SK-N-MC (cell line): ENCODE results near the gene ABTB2.

Source experiments
- DNase-seq: peaks from one replicate; pipeline ENCODE4 v3.0.0-alpha.2; 2011; ENCODE audit warnings: low read depth, low spot score
- H3K27ac ChIP-seq: fragments of 200-600 bp; sonication (generic); 2 replicates; pipeline ENCODE4 v1.5.1; 2016; ENCODE audit warnings: mixed run types
- H3K36me3 ChIP-seq: fragments of 200-600 bp; sonication (generic); 2 replicates; pipeline ENCODE4 v1.6.1; 2017; ENCODE audit warnings: antibody characterized with exemption, low read length, mixed read lengths; ENCODE audit not compliant: insufficient read depth
- H3K4me3 ChIP-seq: fragments of 200-600 bp; sonication (generic); 2 replicates; pipeline ENCODE4 v1.5.1; 2016
- H3K9ac ChIP-seq: fragments of 200-600 bp; sonication (generic); 2 replicates; pipeline ENCODE4 v1.8.0; 2017; ENCODE audit warnings: mixed run types, mixed read lengths; ENCODE audit not compliant: insufficient read length
- H3K9me3 ChIP-seq: fragments of 200-600 bp; sonication (generic); 2 replicates; pipeline ENCODE4 v1.6.1; 2017; ENCODE audit warnings: low read depth, mild to moderate bottlenecking, antibody characterized with exemption, low read length, moderate library complexity, mixed read lengths
- EZH2 ChIP-seq: fragments of 200-600 bp; sonication (generic); IDR thresholded peaks from one replicate; pipeline ENCODE4 v1.6.1; 2017; ENCODE audit warnings: antibody characterized with exemption
- FOXP2 ChIP-seq: optimal IDR thresholded peaks from 2 replicates; pipeline ENCODE3; 2011; ENCODE audit warnings: mild to moderate bottlenecking, moderate library complexity; ENCODE audit not compliant: insufficient read depth; ENCODE audit errors: extremely low read length, control extremely low read depth
- POLR2AphosphoS5 ChIP-seq: IDR thresholded peaks from 2 replicates; pipeline ENCODE4 v1.6.1; 2012; ENCODE audit warnings: mild to moderate bottlenecking, low read depth, low read length, borderline replicate concordance

ABTB2 gene

DNA sequence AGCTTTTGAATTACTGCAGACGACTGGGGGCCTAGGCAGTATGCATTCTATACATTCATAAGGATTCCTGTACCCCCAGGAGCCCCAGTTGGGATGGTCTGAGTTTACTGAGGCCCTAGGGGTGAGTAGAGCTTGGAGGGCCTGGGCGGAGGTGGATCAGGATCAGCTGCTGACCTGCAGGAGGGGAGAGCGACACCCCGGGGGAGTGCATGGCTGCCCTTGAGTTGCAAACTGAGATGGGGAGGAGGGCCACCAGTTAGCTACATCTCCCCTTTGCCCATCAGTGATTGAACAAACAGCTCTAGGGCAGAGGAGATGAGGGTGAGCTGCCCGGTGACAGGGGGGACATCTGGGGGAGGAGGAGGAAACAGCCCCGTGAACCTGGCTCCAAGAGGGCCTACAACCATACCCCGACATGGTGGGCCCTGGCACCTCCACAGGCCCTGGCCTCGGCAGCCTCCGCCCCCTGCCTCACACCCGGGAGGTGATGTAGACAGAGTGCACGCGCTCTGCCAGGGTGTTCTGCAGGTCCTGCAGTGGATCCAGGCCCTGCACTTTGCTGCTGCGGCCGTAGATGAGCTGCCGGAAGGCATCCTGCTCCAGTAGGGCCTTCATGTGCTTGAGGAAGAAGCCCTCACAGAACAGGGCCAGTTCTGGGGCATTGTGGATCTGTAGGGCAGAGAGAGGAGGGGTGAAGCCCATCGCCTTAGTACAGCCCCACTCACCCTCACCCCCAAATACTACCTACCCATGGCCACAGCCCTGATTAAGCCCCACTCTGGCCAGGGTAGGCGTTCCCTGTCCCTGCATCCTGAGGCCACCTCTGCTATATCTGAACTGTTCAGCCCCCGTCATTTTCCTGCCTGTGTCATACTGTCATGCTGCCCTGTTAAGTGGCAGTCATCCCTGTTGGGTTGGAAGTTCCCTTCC is 205.6 kb downstream of the ABTB2 start:
- peaks cover 63% of the 10 kb centered on the region for H3K36me3 ChIP-seq
- TF ChIP-seq EZH2 (no peak), FOXP2 (no peak), POLR2AphosphoS5 (no peak; the same call in 1 of the 2 replicates)
- DNase-seq, result no peak
- H3K4me3 ChIP-seq, result no peak overlapping the region
- no peak overlapping the region for H3K27ac ChIP-seq
- no peaks in the 10 kb centered on the region for H3K9me3 ChIP-seq
- H3K9ac ChIP-seq, result no peak overlapping the region

DNA sequence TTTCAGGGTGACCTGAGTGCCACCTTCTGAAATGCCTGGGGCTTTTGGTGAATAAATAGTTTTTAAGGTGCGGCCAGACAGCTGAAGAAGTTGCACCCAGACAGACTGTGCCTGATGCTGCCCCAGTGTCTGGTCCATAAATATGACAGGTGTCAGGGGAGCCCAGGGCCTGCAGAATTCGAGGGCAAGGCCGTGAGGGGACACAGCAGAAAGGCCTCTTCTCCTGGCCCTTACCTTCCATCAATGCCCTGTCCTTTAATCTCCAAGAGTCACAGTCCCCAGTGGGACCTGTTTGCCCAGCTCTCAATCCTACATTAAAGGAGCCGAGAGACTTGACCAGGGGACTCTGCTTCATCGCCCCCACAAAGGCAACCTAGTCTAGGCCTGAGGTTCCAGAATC is 206.6 kb downstream of the ABTB2 start:
- no peak for DNase-seq
- no peak overlapping the region for H3K4me3 ChIP-seq
- H3K27ac ChIP-seq, result no peak overlapping the region; the same call in none of the 2 replicates
- H3K36me3 ChIP-seq, result peaks cover 73% of the 10 kb centered on the region
- no peaks in the 10 kb centered on the region for H3K9me3 ChIP-seq
- no peak overlapping the region for H3K9ac ChIP-seq
- TF ChIP-seq FOXP2 (no peak), POLR2AphosphoS5 (no peak), EZH2 (no peak)

DNA sequence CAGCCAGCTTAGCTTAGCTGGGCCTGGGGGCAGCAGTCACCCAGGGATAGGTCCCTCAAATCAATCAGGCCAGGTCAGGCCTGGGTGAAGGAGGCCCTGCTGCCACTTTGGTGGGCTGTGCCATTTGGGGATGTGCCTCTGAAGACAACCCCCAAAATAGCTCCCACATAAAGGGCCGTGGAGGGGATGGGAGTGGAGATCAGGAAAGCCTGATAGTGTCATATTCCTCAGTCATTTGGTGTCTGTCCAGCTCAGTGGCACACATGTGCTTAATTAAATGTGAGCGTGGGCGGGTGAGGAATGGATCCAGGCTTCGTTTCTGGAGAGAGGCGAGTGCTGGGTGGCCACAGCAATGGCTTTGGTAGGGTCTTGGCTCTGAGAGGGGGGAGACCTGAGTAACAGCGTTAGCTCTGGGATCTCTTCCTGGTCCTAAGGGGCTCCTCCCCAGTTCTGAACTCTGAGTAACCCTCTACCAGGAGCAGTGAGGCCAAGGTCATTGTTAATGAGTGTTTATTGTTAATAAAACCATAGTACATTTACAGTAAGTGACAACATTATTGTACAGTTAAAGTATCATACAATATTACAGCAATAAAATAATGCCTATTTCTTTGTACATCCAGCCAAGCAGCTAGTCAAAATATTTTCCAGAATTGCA is 207.2 kb downstream of the ABTB2 start:
- no peaks in the 10 kb centered on the region for H3K9me3 ChIP-seq
- DNase-seq, result no peak
- TF ChIP-seq FOXP2 (no peak), POLR2AphosphoS5 (no peak), EZH2 (no peak)
- no peak overlapping the region for H3K9ac ChIP-seq
- no peak overlapping the region for H3K4me3 ChIP-seq
- H3K27ac ChIP-seq, result peak overlapping the region; percentile 59; the same call in 1 of the 2 replicates
- peaks cover 78% of the 10 kb centered on the region for H3K36me3 ChIP-seq

DNA sequence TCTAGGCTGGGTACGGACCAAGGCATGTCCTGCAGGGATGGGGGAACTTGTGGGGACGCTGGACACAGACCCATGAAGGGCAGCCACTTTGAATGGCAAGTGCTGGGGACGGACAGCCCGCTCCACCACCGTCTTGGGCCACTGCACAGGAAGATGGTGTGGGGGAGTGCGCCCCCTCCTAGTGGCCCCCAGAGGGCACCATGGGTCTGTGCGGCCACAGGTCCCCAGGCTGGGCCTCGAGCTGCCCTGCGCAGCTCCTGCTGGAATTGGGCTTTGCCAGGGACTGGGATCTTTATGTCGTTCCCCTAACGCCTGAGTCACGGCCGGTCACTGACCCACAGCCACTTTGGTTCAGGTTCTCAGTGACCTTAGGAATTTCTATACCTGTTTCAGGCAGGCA is 208.0 kb downstream of the ABTB2 start:
- Histone ChIP-seq H3K36me3 (peaks cover 87% of the 10 kb centered on the region), H3K4me3 (no peak overlapping the region), H3K9me3 (no peaks in the 10 kb centered on the region), H3K27ac (no peak overlapping the region), H3K9ac (no peak overlapping the region)
- DNase-seq, result no peak
- TF ChIP-seq POLR2AphosphoS5 (no peak), FOXP2 (no peak), EZH2 (no peak)

DNA sequence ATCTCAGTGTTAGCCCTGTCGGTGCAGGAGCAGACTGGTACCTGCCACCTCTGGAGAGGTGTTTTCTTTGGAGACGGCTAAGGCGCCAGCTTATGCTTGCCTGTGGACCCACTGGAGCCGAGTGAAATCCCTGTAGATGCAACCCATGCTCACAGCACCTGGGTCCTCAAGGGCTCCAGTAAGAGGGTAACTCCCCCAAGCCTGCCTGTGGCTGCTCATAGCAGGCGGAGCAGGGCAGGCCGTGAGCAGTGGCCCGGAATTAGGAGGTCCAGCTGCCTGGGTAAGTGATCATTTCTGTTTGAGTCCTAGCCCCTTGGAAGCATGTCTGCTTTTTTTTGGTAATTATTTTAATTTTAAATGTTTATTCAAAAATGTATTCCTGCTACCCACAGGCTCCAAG is 208.5 kb downstream of the ABTB2 start:
- Histone ChIP-seq H3K9ac (no peak overlapping the region), H3K9me3 (no peaks in the 10 kb centered on the region), H3K4me3 (no peak overlapping the region), H3K36me3 (peaks cover 88% of the 10 kb centered on the region), H3K27ac (no peak overlapping the region; the same call in 1 of the 2 replicates)
- TF ChIP-seq EZH2 (no peak), FOXP2 (no peak), POLR2AphosphoS5 (no peak)
- DNase-seq, result no peak

DNA sequence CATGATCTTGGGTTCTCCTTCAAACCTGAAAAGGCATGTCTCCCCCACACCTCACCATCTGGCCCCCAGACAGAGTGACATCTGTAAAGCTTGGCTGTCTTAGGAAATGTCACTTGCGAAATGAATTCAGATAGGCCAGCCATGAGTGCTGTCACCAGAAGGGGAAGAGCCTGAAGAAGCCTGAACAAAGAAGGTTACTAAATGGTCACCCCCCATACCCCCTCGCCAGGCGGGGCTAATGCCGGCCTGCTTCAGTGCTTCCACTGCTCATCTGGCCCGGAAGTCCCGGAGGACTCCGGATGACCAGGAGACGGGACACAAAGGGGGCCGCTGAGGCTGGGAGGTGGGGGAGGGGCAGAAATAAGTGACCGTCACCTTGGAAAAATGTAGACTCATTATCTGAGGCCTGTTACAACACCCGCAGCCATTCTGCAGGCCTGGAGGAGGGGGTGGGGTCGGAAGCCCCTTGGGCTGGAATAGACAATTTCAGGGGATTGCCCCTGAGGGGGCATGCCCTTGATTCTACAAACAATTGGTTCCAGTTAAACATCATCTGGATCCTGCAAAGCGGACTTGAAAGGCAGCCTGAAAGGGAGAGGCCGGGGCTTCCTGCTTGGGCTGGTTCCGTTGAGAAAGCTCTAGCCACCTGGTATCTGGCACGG is 209.2 kb downstream of the ABTB2 start:
- Histone ChIP-seq H3K36me3 (peaks cover 89% of the 10 kb centered on the region), H3K4me3 (no peak overlapping the region), H3K9me3 (no peaks in the 10 kb centered on the region), H3K9ac (no peak overlapping the region), H3K27ac (no peak overlapping the region)
- DNase-seq, result no peak
- TF ChIP-seq FOXP2 (no peak), EZH2 (no peak), POLR2AphosphoS5 (no peak)

DNA sequence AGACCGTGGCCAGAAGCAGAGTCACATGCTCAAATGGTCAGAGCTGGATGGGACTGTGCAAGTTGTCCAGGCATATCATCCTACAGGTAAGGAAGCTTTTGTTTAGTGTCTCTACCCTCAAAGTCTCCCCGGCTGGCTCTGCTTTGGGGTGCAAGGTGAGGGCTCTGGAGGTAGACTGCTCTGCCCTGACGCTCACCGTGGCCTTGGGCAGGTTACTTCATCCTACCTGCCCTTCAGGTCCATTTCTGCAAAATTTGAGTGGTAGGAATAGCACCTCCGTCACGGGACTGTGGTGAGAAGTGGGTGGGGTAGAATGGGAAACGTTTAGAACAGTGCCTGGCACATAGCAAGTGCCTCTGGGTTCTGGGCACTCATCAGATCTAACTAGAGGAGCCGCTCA is 210.2 kb downstream of the ABTB2 start:
- peaks cover 97% of the 10 kb centered on the region for H3K36me3 ChIP-seq

DNA sequence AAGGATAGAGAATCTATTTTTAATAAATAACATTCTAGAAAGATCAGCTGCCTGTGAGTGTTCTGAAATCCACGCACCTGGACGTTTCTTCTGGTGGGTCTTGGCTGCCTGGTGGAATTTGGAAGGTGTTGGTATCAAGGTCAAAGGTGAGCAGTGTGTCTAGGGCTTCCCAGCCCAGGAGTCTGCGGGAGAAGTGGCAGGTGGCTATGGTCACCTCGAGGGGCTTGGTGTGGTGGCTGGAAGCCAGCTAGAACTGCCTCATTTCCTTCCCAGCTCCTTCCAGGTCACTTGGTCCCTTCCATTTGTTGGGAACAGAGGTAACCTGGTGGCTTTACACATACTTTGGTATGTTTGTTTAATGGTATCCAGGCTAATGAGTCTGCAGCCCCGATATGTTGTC is 210.9 kb downstream of the ABTB2 start:
- no peak for TF ChIP-seq EZH2
- TF ChIP-seq FOXP2, result no peak
- TF ChIP-seq POLR2AphosphoS5, result no peak
- no peak for DNase-seq
- H3K9ac ChIP-seq, result no peak overlapping the region
- H3K4me3 ChIP-seq, result no peak overlapping the region
- peaks cover 99% of the 10 kb centered on the region for H3K36me3 ChIP-seq
- H3K27ac ChIP-seq, result no peak overlapping the region
- H3K9me3 ChIP-seq, result no peaks in the 10 kb centered on the region

More for the DNA sequence above, 210.2 kb downstream of the ABTB2 start:
- TF ChIP-seq EZH2 (no peak), FOXP2 (no peak), POLR2AphosphoS5 (no peak)
- Histone ChIP-seq H3K9ac (no peak overlapping the region), H3K4me3 (no peak overlapping the region), H3K9me3 (no peaks in the 10 kb centered on the region), H3K27ac (no peak overlapping the region; the same call in 1 of the 2 replicates)
- DNase-seq, result no peak
